Mononuclear cell (primary cell): ENCODE results near the gene FNDC7. TPM values are rescaled to one million over a fixed set of nuclear protein-coding genes. Genes with fewer than 3 reads are reported as not detected.
"Not testable (repeated sequence)": the region's sequence is repeated elsewhere in the genome, so short reads cannot be mapped to it uniquely, and the experiment has no call there.

Experiments
- H3K27me3 ChIP-seq: 2 replicates; pipeline ENCODE4 v1.6.0; 2011; ENCODE audit warnings: low read length, control low read depth; ENCODE audit not compliant: insufficient read depth
- H3K4me1 ChIP-seq: 2 replicates; pipeline ENCODE4 v1.5.1; 2011; ENCODE audit warnings: mild to moderate bottlenecking, low read length, control low read depth; ENCODE audit not compliant: insufficient read depth
- H3K4me3 ChIP-seq: 2 replicates; pipeline ENCODE4 v1.5.1; 2011; ENCODE audit warnings: mild to moderate bottlenecking, low read length, moderate library complexity
- H3K9me3 ChIP-seq: 2 replicates; pipeline ENCODE4 v1.5.1; 2011; ENCODE audit warnings: low read depth, mild to moderate bottlenecking, control low read depth, low read length
- total RNA-seq: library from RNA; depleted of rRNA; stranded (reverse); fragments of >200 nt; gene quantifications from one replicate; pipeline ENCODE4 v1.2.3, GENCODE V29; 2012

The FNDC7 gene
- total RNA-seq, 1 donor, result 0.21 TPM

DNA sequence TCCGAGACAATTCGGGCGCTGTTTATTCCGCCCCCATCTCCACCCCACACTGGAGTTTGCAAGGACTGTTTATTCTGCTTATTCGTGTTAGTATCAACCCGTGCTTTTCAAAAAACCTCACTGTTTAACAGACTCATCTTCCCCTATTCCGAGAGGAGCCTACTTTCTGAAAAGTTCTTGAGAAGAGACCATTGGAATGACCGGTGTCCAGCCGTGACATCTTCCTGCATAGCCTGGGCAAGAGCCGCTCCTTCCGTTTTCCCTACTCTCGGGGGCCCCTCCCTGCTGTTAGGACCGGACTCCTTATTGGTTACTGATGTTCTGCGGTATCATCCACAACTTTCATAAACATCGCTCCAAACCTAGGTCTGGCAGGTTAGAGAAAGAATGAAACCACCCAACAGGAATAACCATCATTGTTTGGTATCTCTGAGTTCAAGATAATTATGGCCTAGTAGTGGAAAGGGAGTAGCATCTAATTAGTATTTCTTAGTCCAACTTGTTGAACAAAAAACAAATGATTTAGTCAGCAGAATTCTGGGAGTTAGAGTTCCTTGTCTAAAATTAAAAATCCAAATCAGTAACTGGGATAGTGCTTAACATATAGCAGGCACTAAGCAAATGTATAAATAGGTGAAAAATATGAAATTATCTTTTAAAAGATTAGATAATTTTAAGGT, 34.6 kb downstream of the FNDC7 start:
- Histone ChIP-seq H3K4me3 (peak overlapping the region; percentile 93), H3K27me3 (no peaks in the 10 kb centered on the region), H3K9me3 (no peaks in the 10 kb centered on the region), H3K4me1 (peaks cover 25% of the 10 kb centered on the region)

GRCh38 chr1:108747898-108748297, 35.2 kb downstream of the FNDC7 start:
- Histone ChIP-seq H3K4me1 (peaks cover 25% of the 10 kb centered on the region), H3K4me3 (no peak overlapping the region), H3K27me3 (no peaks in the 10 kb centered on the region), H3K9me3 (no peaks in the 10 kb centered on the region)

DNA sequence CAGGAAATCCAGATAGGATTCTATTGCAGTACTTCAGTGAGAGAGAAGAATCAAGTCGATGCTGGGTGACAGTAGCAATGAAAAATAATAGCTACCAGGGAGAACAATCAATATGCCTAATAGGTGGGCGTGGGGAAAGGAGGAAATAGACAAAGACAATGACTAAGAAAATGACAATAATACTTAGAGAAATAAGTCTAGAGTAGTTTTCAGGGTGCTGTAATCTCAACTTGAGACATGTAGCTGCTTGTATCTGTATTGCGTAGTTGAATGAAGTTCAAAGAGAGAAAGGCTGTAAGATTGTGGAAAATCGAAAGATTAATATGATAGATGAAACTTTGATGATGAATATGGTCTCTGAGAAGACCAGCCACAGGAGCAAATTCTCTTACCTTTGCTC, 36.4 kb downstream of the FNDC7 start:
- peaks cover 25% of the 10 kb centered on the region for H3K4me1 ChIP-seq
- H3K9me3 ChIP-seq, result no peaks in the 10 kb centered on the region
- H3K4me3 ChIP-seq, result no peak overlapping the region
- no peaks in the 10 kb centered on the region for H3K27me3 ChIP-seq

GRCh38 chr1:108750476-108751181, 37.9 kb downstream of the FNDC7 start:
- no peaks in the 10 kb centered on the region for H3K27me3 ChIP-seq
- peaks cover 25% of the 10 kb centered on the region for H3K4me1 ChIP-seq
- H3K4me3 ChIP-seq, result no peak overlapping the region
- H3K9me3 ChIP-seq, result no peaks in the 10 kb centered on the region

GRCh38 chr1:108753363-108753762, 40.7 kb downstream of the FNDC7 start:
- Histone ChIP-seq H3K4me3 (no peak overlapping the region), H3K27me3 (no peaks in the 10 kb centered on the region), H3K4me1 (peaks cover 15% of the 10 kb centered on the region), H3K9me3 (no peaks in the 10 kb centered on the region)

DNA sequence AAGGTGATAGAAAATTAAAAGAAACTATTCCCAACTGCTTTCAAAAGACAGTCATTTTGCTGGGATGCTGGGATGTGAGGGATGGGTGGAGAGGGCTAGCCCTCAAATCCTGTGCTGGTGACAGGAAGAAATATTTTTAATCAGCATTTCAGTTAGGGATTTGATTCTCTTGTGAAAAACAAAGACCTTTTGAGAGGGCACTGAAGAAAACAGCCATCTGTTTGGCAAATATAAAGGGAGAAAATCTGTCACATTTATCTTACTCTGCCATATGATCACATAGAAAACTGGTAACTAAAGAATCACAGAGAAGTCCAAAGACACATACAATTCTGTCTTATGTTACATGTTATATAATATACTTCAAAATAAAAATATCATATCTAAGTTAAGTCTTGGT, 46.1 kb downstream of the FNDC7 start:
- no peaks in the 10 kb centered on the region for H3K27me3 ChIP-seq
- no peaks in the 10 kb centered on the region for H3K4me1 ChIP-seq
- no peak overlapping the region for H3K4me3 ChIP-seq
- H3K9me3 ChIP-seq, result no peaks in the 10 kb centered on the region

GRCh38 chr1:108767115-108767514, 54.4 kb downstream of the FNDC7 start:
- Histone ChIP-seq H3K4me1 (no peaks in the 10 kb centered on the region), H3K4me3 (no peak overlapping the region), H3K9me3 (no peaks in the 10 kb centered on the region), H3K27me3 (no peaks in the 10 kb centered on the region)

GRCh38 chr1:108767708-108768107, 55.0 kb downstream of the FNDC7 start:
- Histone ChIP-seq H3K9me3 (no peaks in the 10 kb centered on the region), H3K4me3 (no peak overlapping the region), H3K27me3 (no peaks in the 10 kb centered on the region), H3K4me1 (no peaks in the 10 kb centered on the region)

DNA sequence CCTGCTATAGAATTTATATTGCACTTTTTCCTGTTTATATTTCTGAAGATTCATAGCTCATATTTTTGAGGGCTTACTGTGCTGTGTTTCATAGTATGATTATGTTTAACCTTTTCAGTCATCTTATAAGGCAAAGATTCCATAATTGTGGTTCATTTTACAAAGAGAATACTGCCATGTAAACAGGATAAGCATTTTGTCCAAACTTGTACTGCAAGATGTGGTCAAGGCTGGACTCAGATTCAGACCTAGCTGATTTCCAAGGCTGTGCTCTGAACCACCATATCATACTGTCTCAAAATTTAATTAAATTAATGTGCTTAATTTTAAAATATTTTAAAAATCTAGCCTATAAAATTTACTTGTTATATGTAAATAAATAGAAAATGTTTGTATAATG, 65.1 kb downstream of the FNDC7 start:
- H3K9me3 ChIP-seq, result no peaks in the 10 kb centered on the region
- no peaks in the 10 kb centered on the region for H3K4me1 ChIP-seq
- H3K27me3 ChIP-seq, result no peaks in the 10 kb centered on the region
- no peak overlapping the region for H3K4me3 ChIP-seq

GRCh38 chr1:108779455-108779854, 66.7 kb downstream of the FNDC7 start:
- H3K27me3 ChIP-seq, result no peaks in the 10 kb centered on the region
- no peak overlapping the region for H3K4me3 ChIP-seq
- H3K4me1 ChIP-seq, result no peaks in the 10 kb centered on the region
- no peaks in the 10 kb centered on the region for H3K9me3 ChIP-seq

DNA sequence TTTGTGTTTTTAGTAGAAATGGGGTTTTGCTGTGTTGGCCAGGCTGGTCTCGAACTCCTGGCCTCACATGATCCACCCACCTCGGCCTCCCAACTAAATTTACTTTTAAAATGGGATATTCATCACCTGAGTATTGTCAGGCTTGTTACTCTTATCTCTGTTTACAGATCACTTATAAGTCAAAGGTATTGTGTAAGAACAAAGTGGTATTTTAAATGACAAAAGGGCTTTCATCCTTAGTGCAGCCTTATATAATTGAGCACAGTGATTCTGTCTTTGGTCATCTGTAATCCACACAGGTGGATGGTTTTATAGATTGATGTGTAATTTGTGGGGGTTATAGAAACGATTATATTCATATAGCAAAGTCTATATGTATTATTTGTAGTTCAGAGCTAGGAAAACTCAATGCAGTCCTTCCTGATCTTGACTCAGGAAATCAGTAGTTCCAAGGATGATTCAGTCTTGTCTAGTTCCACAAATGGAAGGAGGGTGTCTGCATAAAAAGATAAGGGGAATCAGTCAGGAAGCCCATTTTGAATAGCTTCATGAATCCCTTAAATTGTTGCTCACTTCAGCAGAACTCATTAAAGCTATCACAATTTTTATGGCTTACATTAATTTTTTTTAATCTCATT, 68.3 kb downstream of the FNDC7 start:
- Histone ChIP-seq H3K4me3 (no peak overlapping the region), H3K9me3 (peaks cover 10% of the 10 kb centered on the region), H3K4me1 (no peaks in the 10 kb centered on the region), H3K27me3 (no peaks in the 10 kb centered on the region)

- peaks cover 14% of the 10 kb centered on the region for H3K9me3 ChIP-seq
- not testable (repeated sequence) for H3K27me3 ChIP-seq, H3K4me3 ChIP-seq, H3K4me1 ChIP-seq
These were observed 68.9 kb downstream of the FNDC7 start for GRCh38 chr1:108781575-108781944.

GRCh38 chr1:108785264-108785663, 72.6 kb downstream of the FNDC7 start:
- no peak overlapping the region for H3K4me3 ChIP-seq
- H3K27me3 ChIP-seq, result no peaks in the 10 kb centered on the region
- peaks cover 14% of the 10 kb centered on the region for H3K9me3 ChIP-seq
- H3K4me1 ChIP-seq, result no peaks in the 10 kb centered on the region

DNA sequence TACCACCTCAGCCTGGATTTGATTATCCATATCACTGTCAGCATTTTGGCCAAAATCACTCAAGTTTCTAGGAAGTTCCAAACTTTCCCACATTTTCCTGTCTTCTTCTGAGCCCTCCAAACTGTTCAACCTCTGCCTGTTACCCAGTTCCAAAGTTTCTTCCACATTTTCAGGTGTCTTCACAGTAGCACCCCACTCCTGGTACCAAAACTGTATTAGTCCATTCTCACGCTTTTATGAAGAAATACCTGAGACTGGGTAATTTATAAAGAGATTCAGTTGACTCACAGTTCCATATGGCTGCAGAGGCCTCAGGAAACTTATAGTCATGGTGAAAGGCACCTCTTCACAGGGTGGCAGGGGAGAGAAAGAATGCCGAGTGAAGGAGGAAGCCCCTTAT, 73.2 kb downstream of the FNDC7 start:
- H3K4me1 ChIP-seq, result no peaks in the 10 kb centered on the region
- peaks cover 14% of the 10 kb centered on the region for H3K9me3 ChIP-seq
- H3K27me3 ChIP-seq, result no peaks in the 10 kb centered on the region
- H3K4me3 ChIP-seq, result no peak overlapping the region

DNA sequence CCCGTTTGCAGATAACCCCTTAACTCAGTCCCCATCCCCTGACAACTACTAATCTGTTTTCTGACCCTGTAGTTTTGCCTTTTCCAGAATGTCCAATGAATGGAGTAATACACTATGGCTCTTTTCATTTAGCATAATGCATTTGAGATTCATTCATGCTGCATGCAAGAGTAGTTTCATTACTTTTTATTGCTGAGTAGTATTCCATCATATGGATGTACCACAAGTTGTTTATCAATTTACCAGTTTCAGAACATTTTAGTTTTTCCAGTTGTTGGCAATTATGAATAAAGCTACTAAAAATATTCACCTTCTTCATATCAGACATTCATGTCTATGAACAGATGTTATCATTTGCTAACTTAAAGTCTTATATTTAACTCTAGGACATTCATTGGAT, 79.1 kb downstream of the FNDC7 start:
- no peaks in the 10 kb centered on the region for H3K4me1 ChIP-seq
- H3K9me3 ChIP-seq, result peaks cover 12% of the 10 kb centered on the region
- H3K4me3 ChIP-seq, result no peak overlapping the region
- no peaks in the 10 kb centered on the region for H3K27me3 ChIP-seq
